Adrenal gland (tissue), 12 donors: ENCODE results near the gene YWHAB. TPM values are rescaled to one million over a fixed set of nuclear protein-coding genes. Genes with fewer than 3 reads are reported as not detected.

Experiments used
- DNase-seq, 7 donors: peaks; one replicate each; pipeline ENCODE4 v3.0.0-alpha.2; 2019 to 2020
- H3K27ac ChIP-seq, 5 donors: fragments of 200-600 bp; sonication (generic) in 4 of 5; 1 replicate in 3 of 5; 2 replicates in 2 of 5; pipeline versions ENCODE4 v1.5.1 to v1.8.0; 2016 to 2020; ENCODE audit warnings: mild to moderate bottlenecking in 1 of 5
- H3K27me3 ChIP-seq: fragments of 200-600 bp; 2 replicates; pipeline ENCODE4 v1.8.0; 2021
- H3K36me3 ChIP-seq, 2 donors: fragments of 200-600 bp; replicated peaks in 1 of 2; 1 replicate in 1 of 2; 2 replicates in 1 of 2; pipeline versions ENCODE4 v1.5.1 to v1.8.0; 2018 to 2022
- H3K4me1 ChIP-seq, 2 donors: fragments of 200-600 bp; replicated peaks in 1 of 2; 1 replicate in 1 of 2; 2 replicates in 1 of 2; pipeline versions ENCODE4 v1.5.1 to v1.8.0; 2018 to 2021
- H3K4me3 ChIP-seq, 4 donors: fragments of 200-600 bp; sonication (generic) in 3 of 4; one replicate each; pipeline ENCODE4 v1.5.1; 2016 to 2018
- H3K9me3 ChIP-seq, 3 donors: fragments of 200-600 bp; sonication (generic) in 1 of 3; replicated peaks in 1 of 3; 1 replicate in 2 of 3; 2 replicates in 1 of 3; pipeline versions ENCODE4 v1.5.1 to v1.8.0; 2016 to 2021
- POLR2A ChIP-seq, 2 donors: fragments of 450-650 bp; IDR thresholded peaks; one replicate each; pipeline ENCODE4 v1.6.1; 2017; ENCODE audit warnings: antibody characterized with exemption in 2 of 2, mild to moderate bottlenecking in 2 of 2, moderate library complexity in 1 of 2
- WGBS, 4 donors: extraction: QIAGEN DNeasy Blood & Tissue Kit in 2 of 4; methylation state at CpG; one replicate each; pipeline versions ENCODE4 v1.1.5 to v1.1.7; 2013 to 2017; 5-methylcytosine and 5-hydroxymethylcytosine counted together
- intact Hi-C, 2 donors: fragments of 100-400 bp; cut with DNase I; formaldehyde crosslinking; loops; one replicate each; pipeline versions ENCODE4 v1.14.1 to v1.15.0; 2022 to 2023
- polyA plus RNA-seq, 3 donors: library from polyadenylated mRNA; stranded (reverse); fragments of 200-250 nt in 2 of 3; fragments of 350-450 nt in 1 of 3; fragmentation: Illumina TruSeq in 1 of 3; extraction: RNeasy Lipid Tissue Mini Kit (QIAGEN cat#74804) in 1 of 3; gene quantifications; one replicate each; pipeline ENCODE4 v1.2.3, GENCODE V29; 2013 to 2014
- total RNA-seq, 9 donors: library from RNA; depleted of rRNA in 4 of 9; stranded (reverse); fragments of >200 nt in 4 of 9; fragments of 120-200 nt in 1 of 9; fragmentation: NEBNext Ultra II Directional in 1 of 9; extraction: Animal tissue kit (Norgen Biotek cat#: 25700) in 1 of 9; gene quantifications; one replicate each; pipeline versions ENCODE4 v1.1.0 to v1.2.4, GENCODE V29; 2013 to 2023
- TF ChIP-seq, protein P1 (sequence below), 6 experiments: fragments of 450-650 bp in 4 of 6; fragments of 200-600 bp in 2 of 6; sonication (generic) in 1 of 6; IDR thresholded peaks; 1 replicate in 5 of 6; 2 replicates in 1 of 6; pipeline versions ENCODE4 v1.5.1 to v1.8.0; 2016 to 2021; ENCODE audit warnings: antibody characterized with exemption in 6 of 6, mild to moderate bottlenecking in 2 of 6, moderate library complexity in 1 of 6
- donor health status: healthy with polysubstance abuse.
- donor health status: Bipolar disorder and iron deficiency.
- donor health status: DM: yes; HTN: yes; CAD: no.
- donor health status: DM: no; HTN: no; CAD: no.
- donor health status: DM: no; HTN: no; CAD: no.
- donor health status: DM: yes; HTN: yes; CAD: no.

Gene YWHAB
- total and polyA plus RNA-seq, 12 donors, result 53.1 to 293 (median 143) TPM

DNA sequence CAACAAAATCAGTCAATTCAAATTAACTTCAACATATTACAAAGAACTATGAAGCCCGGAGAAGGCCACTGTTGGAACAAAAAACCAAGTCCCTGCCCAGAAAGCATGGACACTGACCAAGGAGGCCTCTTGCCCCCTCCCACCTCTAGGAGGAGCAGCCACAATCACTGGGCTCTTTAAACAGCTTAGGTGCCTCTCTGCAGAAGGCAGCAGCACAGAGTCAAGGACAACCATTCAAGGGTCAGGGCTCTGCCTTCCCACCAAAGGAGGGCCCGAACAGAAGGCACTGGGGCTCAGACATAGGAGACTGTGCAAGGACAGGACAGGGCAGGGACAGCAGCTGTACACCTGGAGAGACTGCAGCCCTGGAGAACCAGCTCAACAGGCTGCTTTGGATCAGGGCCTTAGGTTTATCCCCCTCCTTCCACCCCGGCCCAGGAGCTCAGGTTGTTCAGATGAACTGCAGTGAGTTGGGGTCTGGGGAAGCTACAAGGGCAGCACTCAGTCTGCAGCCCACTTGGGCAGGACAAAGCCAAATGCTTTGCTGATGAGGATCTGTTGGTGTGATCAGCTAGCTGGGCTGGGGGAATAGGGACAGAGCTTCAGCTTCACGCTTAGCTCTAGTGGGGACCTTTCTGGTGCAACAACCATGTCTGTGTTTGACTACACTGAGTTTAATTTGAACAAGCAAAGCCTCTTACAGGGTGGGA is 56.9 kb downstream of the YWHAB start:
- Histone ChIP-seq H3K36me3 (peaks cover 0 to 49% of the 10 kb centered on the region in 2 donors), H3K4me1 (peaks cover 0 to 8% of the 10 kb centered on the region in 2 donors), H3K9me3 (no peaks in the 10 kb centered on the region), H3K27me3 (no peaks in the 10 kb centered on the region), H3K27ac (no peak overlapping the region), H3K4me3 (no peak overlapping the region)
- TF ChIP-seq POLR2A (IDR thresholded peaks at IDR 0.05), result no peak
- TF ChIP-seq, protein P1, sequence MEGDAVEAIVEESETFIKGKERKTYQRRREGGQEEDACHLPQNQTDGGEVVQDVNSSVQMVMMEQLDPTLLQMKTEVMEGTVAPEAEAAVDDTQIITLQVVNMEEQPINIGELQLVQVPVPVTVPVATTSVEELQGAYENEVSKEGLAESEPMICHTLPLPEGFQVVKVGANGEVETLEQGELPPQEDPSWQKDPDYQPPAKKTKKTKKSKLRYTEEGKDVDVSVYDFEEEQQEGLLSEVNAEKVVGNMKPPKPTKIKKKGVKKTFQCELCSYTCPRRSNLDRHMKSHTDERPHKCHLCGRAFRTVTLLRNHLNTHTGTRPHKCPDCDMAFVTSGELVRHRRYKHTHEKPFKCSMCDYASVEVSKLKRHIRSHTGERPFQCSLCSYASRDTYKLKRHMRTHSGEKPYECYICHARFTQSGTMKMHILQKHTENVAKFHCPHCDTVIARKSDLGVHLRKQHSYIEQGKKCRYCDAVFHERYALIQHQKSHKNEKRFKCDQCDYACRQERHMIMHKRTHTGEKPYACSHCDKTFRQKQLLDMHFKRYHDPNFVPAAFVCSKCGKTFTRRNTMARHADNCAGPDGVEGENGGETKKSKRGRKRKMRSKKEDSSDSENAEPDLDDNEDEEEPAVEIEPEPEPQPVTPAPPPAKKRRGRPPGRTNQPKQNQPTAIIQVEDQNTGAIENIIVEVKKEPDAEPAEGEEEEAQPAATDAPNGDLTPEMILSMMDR (IDR thresholded peaks at IDR 0.05), result no peak
- 50 to 75% (median 72%) methylated on average over 1 to 4 of the region's 4 CpGs for WGBS, 4 donors
- intact Hi-C loops, result no loop called here
- DNase-seq, result no peak

DNA sequence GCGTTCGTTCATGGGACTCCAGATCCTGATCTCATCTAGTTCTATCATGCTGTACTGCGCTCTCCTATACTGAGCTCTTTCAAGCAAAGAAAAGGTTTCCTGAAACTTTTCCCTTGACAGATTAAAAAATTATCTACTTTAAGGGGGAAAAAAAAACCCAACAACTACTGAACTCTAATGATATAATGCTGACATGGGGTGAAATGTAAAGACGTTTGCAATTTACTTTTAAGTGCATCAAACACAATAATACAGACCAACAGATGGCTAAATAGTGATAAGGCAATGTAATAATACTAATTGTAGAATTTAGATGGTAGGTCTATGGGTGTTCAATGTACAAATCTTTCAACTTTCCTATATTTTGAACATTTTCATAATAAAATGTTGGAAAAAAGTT is 58.3 kb downstream of the YWHAB start:
- intact Hi-C loops, result no loop called here
- DNase-seq, result no peak
- WGBS, 4 donors, result 91 to 95% (median 92%) methylated on average over 4 of the region's 4 CpGs
- Histone ChIP-seq H3K4me3 (no peak overlapping the region), H3K27ac (no peak overlapping the region), H3K27me3 (no peaks in the 10 kb centered on the region), H3K36me3 (peaks cover 0 to 62% of the 10 kb centered on the region in 2 donors), H3K9me3 (no peaks in the 10 kb centered on the region), H3K4me1 (peaks cover 0 to 8% of the 10 kb centered on the region in 2 donors)
- TF ChIP-seq, protein P1 (IDR thresholded peaks at IDR 0.05), result no peak
- no peak for TF ChIP-seq POLR2A (IDR thresholded peaks at IDR 0.05)

DNA sequence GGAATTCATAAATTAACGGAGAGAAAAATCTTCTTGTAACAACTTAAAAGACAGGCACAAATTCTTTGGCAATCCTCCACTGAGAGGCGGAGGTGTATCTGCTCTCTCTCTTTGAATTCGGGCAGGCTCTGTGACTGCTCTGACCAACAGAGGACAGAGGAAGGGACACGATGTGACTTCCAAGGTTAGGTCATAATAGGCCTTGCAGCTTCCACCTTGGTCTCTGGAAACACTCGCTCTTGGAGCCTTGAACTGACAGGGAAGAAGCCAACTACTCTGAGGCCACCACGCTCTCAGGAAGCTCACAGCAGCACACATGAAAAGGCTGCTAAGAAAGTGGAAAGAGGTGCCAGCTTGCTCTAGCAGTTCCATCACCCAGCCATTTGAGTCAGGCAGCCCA is 59.8 kb downstream of the YWHAB start:
- Histone ChIP-seq H3K36me3 (peaks cover 0 to 76% of the 10 kb centered on the region in 2 donors), H3K4me3 (no peak overlapping the region), H3K4me1 (peaks cover 0 to 8% of the 10 kb centered on the region in 2 donors), H3K9me3 (no peaks in the 10 kb centered on the region), H3K27me3 (no peaks in the 10 kb centered on the region), H3K27ac (peak overlapping the region in 1 of 5 donors; percentile 11)
- peak in 6 of 7 donors; percentile 27 to 67 (median 50) for DNase-seq
- 41 to 59% (median 50%) methylated on average over 6 of the region's 6 CpGs for WGBS, 4 donors
- intact Hi-C loops, result no loop called here
- no peak for TF ChIP-seq POLR2A (IDR thresholded peaks at IDR 0.05)

DNA sequence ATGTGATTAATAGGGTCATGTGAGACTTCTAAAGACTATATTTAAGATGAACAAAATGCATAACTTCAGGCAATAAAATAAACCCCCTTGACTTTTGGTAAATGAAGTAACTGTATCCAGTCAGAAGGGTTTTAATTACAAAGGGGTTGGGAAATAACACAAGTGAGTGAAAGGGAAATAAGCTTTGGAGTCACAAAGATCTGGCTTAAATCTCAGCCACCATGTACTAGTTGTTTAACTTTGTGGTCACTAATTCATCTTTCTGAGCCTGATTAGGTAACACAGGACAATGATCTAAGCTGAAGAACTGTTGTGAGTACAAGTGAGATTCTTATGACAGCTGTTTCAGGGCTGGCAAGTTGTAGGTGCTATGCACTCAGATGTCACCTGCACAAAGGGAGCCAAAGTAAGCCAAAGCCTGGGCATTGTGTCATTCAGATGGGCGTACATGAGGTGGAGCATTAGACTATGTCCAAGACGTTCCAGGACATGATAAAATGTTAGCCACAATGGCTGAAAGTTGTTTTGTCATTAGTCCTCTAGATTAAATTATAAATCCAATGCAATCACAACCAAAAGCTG is 60.9 kb downstream of the YWHAB start:
- intact Hi-C loops, result no loop called here
- DNase-seq, result no peak
- Histone ChIP-seq H3K27ac (no peak overlapping the region), H3K4me1 (peaks cover 0 to 8% of the 10 kb centered on the region in 2 donors), H3K4me3 (no peak overlapping the region), H3K9me3 (no peaks in the 10 kb centered on the region), H3K27me3 (no peaks in the 10 kb centered on the region), H3K36me3 (peaks cover 0 to 81% of the 10 kb centered on the region in 2 donors)
- TF ChIP-seq, protein P1 (IDR thresholded peaks at IDR 0.05), result no peak
- no peak for TF ChIP-seq POLR2A (IDR thresholded peaks at IDR 0.05)
- WGBS, 4 donors, result 78 to 92% (median 89%) methylated on average over 2 of the region's 2 CpGs
